DND-41 (cell line): ENCODE data around the gene DNTT.

Source experiments
- ATAC-seq: fragments of 200-7000 bp; cut with Tn5 transposase; 3 replicates; pipeline ENCODE4 v1.9.1; 2021; ENCODE audit warnings: low read depth; ENCODE audit not compliant: insufficient read depth
- DNase-seq: peaks from one replicate; pipeline ENCODE4 v3.0.0-alpha.2; 2020
- H2AFZ ChIP-seq: 2 replicates; pipeline ENCODE4 v1.6.0; 2012; ENCODE audit warnings: low read depth, low read length
- H3K27ac ChIP-seq: 2 replicates; pipeline ENCODE4 v1.5.1; 2012; ENCODE audit warnings: low read length, inconsistent platforms
- H3K27me3 ChIP-seq: fragments of 200-600 bp; sonication (generic); 2 replicates; pipeline ENCODE4 v1.6.0; 2012; ENCODE audit warnings: low read length, mild to moderate bottlenecking, inconsistent platforms; ENCODE audit not compliant: insufficient read depth, poor library complexity
- H3K36me3 ChIP-seq: 2 replicates; pipeline ENCODE4 v1.5.1; 2012; ENCODE audit warnings: low read length, inconsistent platforms; ENCODE audit not compliant: insufficient read depth
- H3K4me1 ChIP-seq: 2 replicates; pipeline ENCODE4 v1.5.1; 2012; ENCODE audit warnings: mild to moderate bottlenecking, low read length; ENCODE audit not compliant: insufficient read depth
- H3K4me2 ChIP-seq: 2 replicates; pipeline ENCODE4 v1.6.0; 2012; ENCODE audit warnings: mild to moderate bottlenecking, moderate library complexity, low read length, inconsistent platforms; ENCODE audit not compliant: insufficient read depth
- H3K4me3 ChIP-seq, 2 experiments: fragments of 200-600 bp in 1 of 2; shearing (Covaris generic) in 1 of 2; 2 replicates each; pipeline ENCODE4 v1.5.1; 2012 to 2016; ENCODE audit warnings: inconsistent platforms in 2 of 2, low read length in 2 of 2, mild to moderate bottlenecking in 2 of 2, low read depth in 1 of 2, moderate library complexity in 1 of 2
- H3K79me2 ChIP-seq: 2 replicates; pipeline ENCODE4 v1.6.0; 2012; ENCODE audit warnings: low read length, inconsistent platforms; ENCODE audit not compliant: insufficient read depth
- H3K9ac ChIP-seq: 2 replicates; pipeline ENCODE4 v1.6.0; 2012; ENCODE audit warnings: low read depth, mild to moderate bottlenecking, inconsistent platforms, low read length, moderate library complexity
- H3K9me3 ChIP-seq: 2 replicates; pipeline ENCODE4 v1.5.1; 2012; ENCODE audit warnings: low read length, moderate library complexity, mild to moderate bottlenecking, inconsistent platforms; ENCODE audit not compliant: insufficient read depth, severe bottlenecking
- H4K20me1 ChIP-seq: 2 replicates; pipeline ENCODE4 v1.6.0; 2012; ENCODE audit warnings: low read length; ENCODE audit not compliant: insufficient read depth
- CTCF ChIP-seq: IDR thresholded peaks from 2 replicates; pipeline ENCODE4 v1.5.1; 2012; ENCODE audit warnings: borderline replicate concordance, low read length, moderate library complexity, mild to moderate bottlenecking; ENCODE audit not compliant: poor library complexity, severe bottlenecking; ENCODE audit errors: extremely low read depth
- EZH2 ChIP-seq: IDR thresholded peaks from 3 replicates; pipeline ENCODE4 v1.6.1; 2012; ENCODE audit warnings: borderline replicate concordance, low read depth, mild to moderate bottlenecking, moderate library complexity, low read length, inconsistent platforms; ENCODE audit not compliant: severe bottlenecking

DNTT gene

GRCh38 chr10:96289218-96289910 lies 14.9 kb upstream of the DNTT start:
- no peaks in the 10 kb centered on the region for H3K79me2 ChIP-seq
- no peak overlapping the region for H3K9ac ChIP-seq
- no peak overlapping the region for H3K4me3 ChIP-seq
- no peak for ATAC-seq
- TF ChIP-seq CTCF (no peak), EZH2 (no peak)
- no peak overlapping the region for H3K4me2 ChIP-seq
- no peaks in the 10 kb centered on the region for H4K20me1 ChIP-seq
- peaks cover 36% of the 10 kb centered on the region for H3K4me1 ChIP-seq
- no peak overlapping the region for H2AFZ ChIP-seq
- H3K9me3 ChIP-seq = no peaks in the 10 kb centered on the region
- no peaks in the 10 kb centered on the region for H3K27me3 ChIP-seq
- DNase-seq = no peak
- no peak overlapping the region for H3K27ac ChIP-seq
- H3K36me3 ChIP-seq = no peaks in the 10 kb centered on the region

- H3K79me2 ChIP-seq = no peaks in the 10 kb centered on the region
- H3K9me3 ChIP-seq = no peaks in the 10 kb centered on the region
- DNase-seq (no peak), ATAC-seq (no peak)
- no peaks in the 10 kb centered on the region for H3K27me3 ChIP-seq
- no peaks in the 10 kb centered on the region for H4K20me1 ChIP-seq
- no peak overlapping the region for H2AFZ ChIP-seq
- no peaks in the 10 kb centered on the region for H3K36me3 ChIP-seq
- H3K27ac ChIP-seq = no peak overlapping the region
- no peak overlapping the region for H3K4me3 ChIP-seq
- TF ChIP-seq CTCF = no peak
- no peak for TF ChIP-seq EZH2
- H3K9ac ChIP-seq = no peak overlapping the region
- no peak overlapping the region for H3K4me2 ChIP-seq
- H3K4me1 ChIP-seq = peaks cover 48% of the 10 kb centered on the region
Observed at GRCh38 chr10:96290368-96291133, 13.7 kb upstream of the DNTT start.

- Histone ChIP-seq H3K36me3 (peaks cover 9% of the 10 kb centered on the region; the same call in 1 of the 2 replicates), H3K27ac (peak overlapping the region; percentile 92), H4K20me1 (no peaks in the 10 kb centered on the region), H3K4me2 (no peak overlapping the region), H3K9me3 (no peaks in the 10 kb centered on the region), H3K27me3 (no peaks in the 10 kb centered on the region), H2AFZ (peak overlapping the region; percentile 46; the same call in 1 of the 2 replicates), H3K79me2 (peaks cover 15% of the 10 kb centered on the region), H3K4me3 (no peak overlapping the region), H3K4me1 (peaks cover 62% of the 10 kb centered on the region), H3K9ac (peak overlapping the region; percentile 7; the same call in 1 of the 2 replicates)
- DNase-seq = peak; percentile 48
- peak; percentile 75 for ATAC-seq
- peak; percentile 83 for TF ChIP-seq CTCF
- no peak for TF ChIP-seq EZH2
Observed at GRCh38 chr10:96292971-96293920, 11.0 kb upstream of the DNTT start.
